ENCODE results near the gene INTS2.

- TF ChIP-seq CTCF (conservative IDR thresholded peaks at IDR 0.05; ENCODE audit: low read depth, low read length) (no peak), EZH2 (IDR thresholded peaks at IDR 0.05; ENCODE audit: borderline replicate concordance, low read depth, low read length, poor library complexity, severe bottlenecking) (no peak)
Observed at GRCh38 chr17:61970030-61970429, 42.2 kb upstream of the INTS2 start.
